Measurements from ENCODE around the gene CAMK2B. TPM values are rescaled to one million over a fixed set of nuclear protein-coding genes. Genes with fewer than 3 reads are reported as not detected.

Gene CAMK2B
- total and polyA plus RNA-seq, 2 of the 13 experiments (the other 11 are each of a cell fraction or from before 2014, with no cell fraction given), result 0.27 to 0.48 TPM

DNA sequence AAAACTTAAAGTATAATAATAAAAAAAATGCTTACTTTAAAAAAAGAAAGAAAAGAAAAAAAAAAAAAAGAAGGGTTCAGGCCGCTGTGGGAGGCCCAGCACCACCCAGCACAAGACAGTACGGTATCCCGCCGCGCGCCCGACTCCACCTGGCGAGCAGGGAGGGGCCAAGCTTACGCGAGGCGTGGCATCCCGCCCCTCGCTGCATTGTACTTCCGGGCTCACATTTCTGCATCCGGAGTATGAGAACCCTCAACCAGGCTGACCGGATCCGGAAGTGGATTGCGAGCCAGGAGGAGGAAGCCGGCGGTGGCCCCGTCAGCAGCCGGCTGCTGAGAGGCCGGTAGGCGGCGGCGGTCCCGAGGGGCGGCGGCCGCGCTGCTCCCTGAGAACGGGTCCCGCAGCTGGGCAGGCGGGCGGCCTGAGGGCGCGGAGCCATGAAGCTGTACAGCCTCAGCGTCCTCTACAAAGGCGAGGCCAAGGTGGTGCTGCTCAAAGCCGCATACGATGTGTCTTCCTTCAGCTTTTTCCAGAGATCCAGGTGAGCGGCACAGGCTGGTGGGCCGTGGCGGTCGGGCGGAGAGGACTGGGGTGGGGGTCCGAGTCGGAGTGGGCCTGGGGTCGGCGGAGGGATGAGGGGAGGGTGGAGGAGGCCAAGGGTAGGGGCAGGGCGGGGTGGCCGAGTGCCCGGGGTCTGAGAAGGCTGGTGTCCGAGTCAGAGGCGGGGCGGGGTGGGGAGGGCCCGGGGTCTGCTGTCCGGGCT, 124.5 kb downstream of the CAMK2B start, which contains the start of gene YKT6 (continued):
- TF ChIP-seq, protein P1, sequence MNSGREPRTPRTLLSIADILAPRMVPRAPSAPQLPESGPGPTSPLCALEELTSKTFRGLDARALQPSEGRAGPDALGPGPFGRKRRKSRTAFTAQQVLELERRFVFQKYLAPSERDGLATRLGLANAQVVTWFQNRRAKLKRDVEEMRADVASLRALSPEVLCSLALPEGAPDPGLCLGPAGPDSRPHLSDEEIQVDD (CRISPR knock-in tag; IDR thresholded peaks at IDR 0.05; ENCODE audit: borderline replicate concordance), result no peak
- TF ChIP-seq ZNF878 (CRISPR knock-in tag; IDR thresholded peaks at IDR 0.05), result no peak
- peak; percentile 47; the same call in 1 of the 2 replicates for TF ChIP-seq KDM5A (IDR thresholded peaks at IDR 0.05; ENCODE audit: borderline replicate concordance, low read length)
- TF ChIP-seq EHMT2 (IDR thresholded peaks at IDR 0.05; ENCODE audit: borderline replicate concordance, low read depth, low read length), result no peak
- TF ChIP-seq, protein P2, sequence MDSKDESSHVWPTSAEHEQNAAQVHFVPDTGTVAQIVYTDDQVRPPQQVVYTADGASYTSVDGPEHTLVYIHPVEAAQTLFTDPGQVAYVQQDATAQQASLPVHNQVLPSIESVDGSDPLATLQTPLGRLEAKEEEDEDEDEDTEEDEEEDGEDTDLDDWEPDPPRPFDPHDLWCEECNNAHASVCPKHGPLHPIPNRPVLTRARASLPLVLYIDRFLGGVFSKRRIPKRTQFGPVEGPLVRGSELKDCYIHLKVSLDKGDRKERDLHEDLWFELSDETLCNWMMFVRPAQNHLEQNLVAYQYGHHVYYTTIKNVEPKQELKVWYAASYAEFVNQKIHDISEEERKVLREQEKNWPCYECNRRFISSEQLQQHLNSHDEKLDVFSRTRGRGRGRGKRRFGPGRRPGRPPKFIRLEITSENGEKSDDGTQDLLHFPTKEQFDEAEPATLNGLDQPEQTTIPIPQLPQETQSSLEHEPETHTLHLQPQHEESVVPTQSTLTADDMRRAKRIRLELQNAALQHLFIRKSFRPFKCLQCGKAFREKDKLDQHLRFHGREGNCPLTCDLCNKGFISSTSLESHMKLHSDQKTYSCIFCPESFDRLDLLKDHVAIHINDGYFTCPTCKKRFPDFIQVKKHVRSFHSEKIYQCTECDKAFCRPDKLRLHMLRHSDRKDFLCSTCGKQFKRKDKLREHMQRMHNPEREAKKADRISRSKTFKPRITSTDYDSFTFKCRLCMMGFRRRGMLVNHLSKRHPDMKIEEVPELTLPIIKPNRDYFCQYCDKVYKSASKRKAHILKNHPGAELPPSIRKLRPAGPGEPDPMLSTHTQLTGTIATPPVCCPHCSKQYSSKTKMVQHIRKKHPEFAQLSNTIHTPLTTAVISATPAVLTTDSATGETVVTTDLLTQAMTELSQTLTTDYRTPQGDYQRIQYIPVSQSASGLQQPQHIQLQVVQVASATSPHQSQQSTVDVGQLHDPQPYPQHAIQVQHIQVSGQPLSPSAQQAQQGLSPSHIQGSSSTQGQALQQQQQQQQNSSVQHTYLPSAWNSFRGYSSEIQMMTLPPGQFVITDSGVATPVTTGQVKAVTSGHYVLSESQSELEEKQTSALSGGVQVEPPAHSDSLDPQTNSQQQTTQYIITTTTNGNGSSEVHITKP (CRISPR knock-in tag; IDR thresholded peaks at IDR 0.05; ENCODE audit: low read depth), result no peak
- TF ChIP-seq AKAP8 (CRISPR knock-in tag; IDR thresholded peaks at IDR 0.05), result peak; percentile 68
- TF ChIP-seq, protein P3, sequence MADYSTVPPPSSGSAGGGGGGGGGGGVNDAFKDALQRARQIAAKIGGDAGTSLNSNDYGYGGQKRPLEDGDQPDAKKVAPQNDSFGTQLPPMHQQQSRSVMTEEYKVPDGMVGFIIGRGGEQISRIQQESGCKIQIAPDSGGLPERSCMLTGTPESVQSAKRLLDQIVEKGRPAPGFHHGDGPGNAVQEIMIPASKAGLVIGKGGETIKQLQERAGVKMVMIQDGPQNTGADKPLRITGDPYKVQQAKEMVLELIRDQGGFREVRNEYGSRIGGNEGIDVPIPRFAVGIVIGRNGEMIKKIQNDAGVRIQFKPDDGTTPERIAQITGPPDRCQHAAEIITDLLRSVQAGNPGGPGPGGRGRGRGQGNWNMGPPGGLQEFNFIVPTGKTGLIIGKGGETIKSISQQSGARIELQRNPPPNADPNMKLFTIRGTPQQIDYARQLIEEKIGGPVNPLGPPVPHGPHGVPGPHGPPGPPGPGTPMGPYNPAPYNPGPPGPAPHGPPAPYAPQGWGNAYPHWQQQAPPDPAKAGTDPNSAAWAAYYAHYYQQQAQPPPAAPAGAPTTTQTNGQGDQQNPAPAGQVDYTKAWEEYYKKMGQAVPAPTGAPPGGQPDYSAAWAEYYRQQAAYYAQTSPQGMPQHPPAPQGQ (CRISPR knock-in tag; IDR thresholded peaks at IDR 0.05; ENCODE audit: borderline replicate concordance), result no peak
- TF ChIP-seq ZNF354B (CRISPR knock-in tag; IDR thresholded peaks at IDR 0.05), result no peak
- no peak; the same call in 1 of the 2 replicates for TF ChIP-seq ZSCAN9 (CRISPR knock-in tag; IDR thresholded peaks at IDR 0.05; ENCODE audit: borderline replicate concordance)
- TF ChIP-seq, protein P4, sequence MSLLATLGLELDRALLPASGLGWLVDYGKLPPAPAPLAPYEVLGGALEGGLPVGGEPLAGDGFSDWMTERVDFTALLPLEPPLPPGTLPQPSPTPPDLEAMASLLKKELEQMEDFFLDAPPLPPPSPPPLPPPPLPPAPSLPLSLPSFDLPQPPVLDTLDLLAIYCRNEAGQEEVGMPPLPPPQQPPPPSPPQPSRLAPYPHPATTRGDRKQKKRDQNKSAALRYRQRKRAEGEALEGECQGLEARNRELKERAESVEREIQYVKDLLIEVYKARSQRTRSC (CRISPR knock-in tag; IDR thresholded peaks at IDR 0.05; ENCODE audit: low read depth), result no peak
- TF ChIP-seq SYNCRIP (IDR thresholded peaks at IDR 0.05; ENCODE audit: insufficient read depth, low read depth, low read length), result no peak
- TF ChIP-seq ZKSCAN8 (CRISPR knock-in tag; IDR thresholded peaks at IDR 0.05; ENCODE audit: borderline replicate concordance), result no peak
- no peak for TF ChIP-seq U2AF2 (IDR thresholded peaks at IDR 0.05; ENCODE audit: low read depth, low read length)
- no peak for TF ChIP-seq ZNF615 (CRISPR knock-in tag; IDR thresholded peaks at IDR 0.05; ENCODE audit: borderline replicate concordance)
- no peak for TF ChIP-seq HES4 (CRISPR knock-in tag; IDR thresholded peaks at IDR 0.05; ENCODE audit: borderline replicate concordance)
- TF ChIP-seq, protein P5, sequence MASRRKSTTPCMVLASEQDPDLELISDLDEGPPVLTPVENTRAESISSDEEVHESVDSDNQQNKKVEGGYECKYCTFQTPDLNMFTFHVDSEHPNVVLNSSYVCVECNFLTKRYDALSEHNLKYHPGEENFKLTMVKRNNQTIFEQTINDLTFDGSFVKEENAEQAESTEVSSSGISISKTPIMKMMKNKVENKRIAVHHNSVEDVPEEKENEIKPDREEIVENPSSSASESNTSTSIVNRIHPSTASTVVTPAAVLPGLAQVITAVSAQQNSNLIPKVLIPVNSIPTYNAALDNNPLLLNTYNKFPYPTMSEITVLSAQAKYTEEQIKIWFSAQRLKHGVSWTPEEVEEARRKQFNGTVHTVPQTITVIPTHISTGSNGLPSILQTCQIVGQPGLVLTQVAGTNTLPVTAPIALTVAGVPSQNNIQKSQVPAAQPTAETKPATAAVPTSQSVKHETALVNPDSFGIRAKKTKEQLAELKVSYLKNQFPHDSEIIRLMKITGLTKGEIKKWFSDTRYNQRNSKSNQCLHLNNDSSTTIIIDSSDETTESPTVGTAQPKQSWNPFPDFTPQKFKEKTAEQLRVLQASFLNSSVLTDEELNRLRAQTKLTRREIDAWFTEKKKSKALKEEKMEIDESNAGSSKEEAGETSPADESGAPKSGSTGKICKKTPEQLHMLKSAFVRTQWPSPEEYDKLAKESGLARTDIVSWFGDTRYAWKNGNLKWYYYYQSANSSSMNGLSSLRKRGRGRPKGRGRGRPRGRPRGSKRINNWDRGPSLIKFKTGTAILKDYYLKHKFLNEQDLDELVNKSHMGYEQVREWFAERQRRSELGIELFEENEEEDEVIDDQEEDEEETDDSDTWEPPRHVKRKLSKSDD (CRISPR knock-in tag; IDR thresholded peaks at IDR 0.05; ENCODE audit: low read depth), result no peak
- no peak for TF ChIP-seq ZBTB7B (CRISPR knock-in tag; IDR thresholded peaks at IDR 0.05)
- TF ChIP-seq SCMH1 (CRISPR knock-in tag; IDR thresholded peaks at IDR 0.05; ENCODE audit: borderline replicate concordance), result no peak
- 0 out of 2 replicates have a peak, but pooled peaks have one; percentile 34 for TF ChIP-seq RNF2 (conservative IDR thresholded peaks at IDR 0.05; ENCODE audit: low read depth)
